Measurements from ENCODE around the gene CLEC20A.

The CLEC20A gene

GRCh38 chr1:178496410-178497135, at the start of gene CLEC20A:
Gene CLEC20A, minus strand, starts transcription at chr1:178496964. Its CDS starts 25 bp downstream, at chr1:178496939.
- H3K9me3 Mint-ChIP-seq (ENCODE audit: low read depth), result no peaks in the 10 kb centered on the region
- no peaks in the 10 kb centered on the region for H3K4me1 Mint-ChIP-seq (ENCODE audit: low read depth)
- H3K4me3 Mint-ChIP-seq, result no peak within 1 kb of the TSS
- H3K27me3 Mint-ChIP-seq, result no peaks in the 10 kb centered on the region
- H3K36me3 Mint-ChIP-seq, result no peaks in the 10 kb centered on the region
- no peak within 1 kb of the TSS for H3K27ac Mint-ChIP-seq

GRCh38 chr1:178544531-178544930, 47.8 kb upstream of the CLEC20A start:
- no peaks in the 10 kb centered on the region for H3K27me3 Mint-ChIP-seq
- H3K4me1 Mint-ChIP-seq (ENCODE audit: low read depth), result peaks cover 4% of the 10 kb centered on the region
- H3K27ac Mint-ChIP-seq, result no peak overlapping the region
- H3K36me3 Mint-ChIP-seq, result peaks cover 5% of the 10 kb centered on the region
- H3K9me3 Mint-ChIP-seq (ENCODE audit: low read depth), result no peaks in the 10 kb centered on the region
- H3K4me3 Mint-ChIP-seq, result no peak overlapping the region

DNA sequence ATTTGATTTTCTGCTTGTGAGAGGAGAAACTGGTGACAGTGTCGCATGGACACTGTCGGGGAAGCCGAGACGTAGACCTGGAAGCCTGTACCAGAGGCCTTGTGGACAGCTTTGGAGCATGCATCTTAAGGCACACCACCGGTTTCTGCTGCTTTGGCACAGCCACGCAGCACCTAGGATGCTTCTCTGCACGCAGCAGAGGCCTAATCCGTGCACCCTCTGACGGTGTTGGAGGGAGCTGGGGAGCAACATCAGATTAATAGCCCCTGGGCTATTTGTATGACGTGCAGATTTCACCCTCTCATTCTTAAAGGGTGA, 46.5 kb upstream of the CLEC20A start:
- Mint-ChIP-seq H3K36me3 (peaks cover 2% of the 10 kb centered on the region), H3K4me3 (peak overlapping the region; percentile 92), H3K4me1 (ENCODE audit: low read depth) (peaks cover 4% of the 10 kb centered on the region), H3K27me3 (no peaks in the 10 kb centered on the region), H3K27ac (no peak overlapping the region), H3K9me3 (ENCODE audit: low read depth) (no peaks in the 10 kb centered on the region)

GRCh38 chr1:178542554-178543289, 46.0 kb upstream of the CLEC20A start:
- Mint-ChIP-seq H3K27ac (peak overlapping the region; percentile 58), H3K4me3 (peak overlapping the region; percentile 92), H3K9me3 (ENCODE audit: low read depth) (no peaks in the 10 kb centered on the region), H3K36me3 (peaks cover 2% of the 10 kb centered on the region), H3K4me1 (ENCODE audit: low read depth) (peaks cover 4% of the 10 kb centered on the region), H3K27me3 (no peaks in the 10 kb centered on the region)

GRCh38 chr1:178541829-178542553, 45.2 kb upstream of the CLEC20A start:
- peaks cover 1% of the 10 kb centered on the region for H3K36me3 Mint-ChIP-seq
- H3K9me3 Mint-ChIP-seq (ENCODE audit: low read depth), result no peaks in the 10 kb centered on the region
- peaks cover 4% of the 10 kb centered on the region for H3K4me1 Mint-ChIP-seq (ENCODE audit: low read depth)
- H3K27me3 Mint-ChIP-seq, result no peaks in the 10 kb centered on the region
- H3K4me3 Mint-ChIP-seq, result peak overlapping the region; percentile 92
- H3K27ac Mint-ChIP-seq, result peak overlapping the region; percentile 58

DNA sequence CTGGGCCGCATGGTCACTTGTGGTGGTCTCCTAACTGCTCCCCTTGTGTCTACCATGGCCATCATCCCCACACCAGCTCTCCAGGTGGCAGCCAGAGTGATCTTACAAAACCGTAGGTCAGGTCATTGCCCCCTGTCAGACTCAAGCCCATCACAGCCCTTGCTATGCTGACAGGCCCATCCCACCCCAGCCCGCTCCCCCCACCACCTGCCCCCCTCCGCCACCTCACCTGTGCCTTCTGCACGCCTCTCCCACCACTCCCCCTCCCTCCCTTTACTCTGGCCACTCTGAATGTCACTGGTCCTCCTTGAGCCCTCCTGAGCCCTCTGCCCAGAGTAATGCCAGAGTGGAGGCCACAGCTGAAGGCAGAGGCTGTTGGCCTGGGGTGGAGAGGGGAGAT, 44.6 kb upstream of the CLEC20A start:
- H3K4me3 Mint-ChIP-seq, result peak overlapping the region; percentile 92
- no peaks in the 10 kb centered on the region for H3K9me3 Mint-ChIP-seq (ENCODE audit: low read depth)
- peaks cover 4% of the 10 kb centered on the region for H3K4me1 Mint-ChIP-seq (ENCODE audit: low read depth)
- H3K36me3 Mint-ChIP-seq, result no peaks in the 10 kb centered on the region
- H3K27me3 Mint-ChIP-seq, result no peaks in the 10 kb centered on the region
- no peak overlapping the region for H3K27ac Mint-ChIP-seq

- Mint-ChIP-seq H3K27ac (no peak overlapping the region), H3K27me3 (no peaks in the 10 kb centered on the region), H3K4me1 (ENCODE audit: low read depth) (peaks cover 4% of the 10 kb centered on the region), H3K36me3 (no peaks in the 10 kb centered on the region), H3K9me3 (ENCODE audit: low read depth) (no peaks in the 10 kb centered on the region), H3K4me3 (peak overlapping the region; percentile 25)
Measured at GRCh38 chr1:178540646-178541045, 43.9 kb upstream of the CLEC20A start.

- Mint-ChIP-seq H3K36me3 (no peaks in the 10 kb centered on the region), H3K4me3 (peak overlapping the region; percentile 19), H3K27me3 (no peaks in the 10 kb centered on the region), H3K4me1 (ENCODE audit: low read depth) (peaks cover 4% of the 10 kb centered on the region), H3K27ac (no peak overlapping the region), H3K9me3 (ENCODE audit: low read depth) (no peaks in the 10 kb centered on the region)
Measured at GRCh38 chr1:178540204-178540603, 43.4 kb upstream of the CLEC20A start.

- no peak overlapping the region for H3K4me3 Mint-ChIP-seq
- peaks cover 4% of the 10 kb centered on the region for H3K4me1 Mint-ChIP-seq (ENCODE audit: low read depth)
- no peaks in the 10 kb centered on the region for H3K27me3 Mint-ChIP-seq
- H3K27ac Mint-ChIP-seq, result no peak overlapping the region
- H3K36me3 Mint-ChIP-seq, result no peaks in the 10 kb centered on the region
- no peaks in the 10 kb centered on the region for H3K9me3 Mint-ChIP-seq (ENCODE audit: low read depth)
Measured at GRCh38 chr1:178539291-178539690, 42.5 kb upstream of the CLEC20A start.

DNA sequence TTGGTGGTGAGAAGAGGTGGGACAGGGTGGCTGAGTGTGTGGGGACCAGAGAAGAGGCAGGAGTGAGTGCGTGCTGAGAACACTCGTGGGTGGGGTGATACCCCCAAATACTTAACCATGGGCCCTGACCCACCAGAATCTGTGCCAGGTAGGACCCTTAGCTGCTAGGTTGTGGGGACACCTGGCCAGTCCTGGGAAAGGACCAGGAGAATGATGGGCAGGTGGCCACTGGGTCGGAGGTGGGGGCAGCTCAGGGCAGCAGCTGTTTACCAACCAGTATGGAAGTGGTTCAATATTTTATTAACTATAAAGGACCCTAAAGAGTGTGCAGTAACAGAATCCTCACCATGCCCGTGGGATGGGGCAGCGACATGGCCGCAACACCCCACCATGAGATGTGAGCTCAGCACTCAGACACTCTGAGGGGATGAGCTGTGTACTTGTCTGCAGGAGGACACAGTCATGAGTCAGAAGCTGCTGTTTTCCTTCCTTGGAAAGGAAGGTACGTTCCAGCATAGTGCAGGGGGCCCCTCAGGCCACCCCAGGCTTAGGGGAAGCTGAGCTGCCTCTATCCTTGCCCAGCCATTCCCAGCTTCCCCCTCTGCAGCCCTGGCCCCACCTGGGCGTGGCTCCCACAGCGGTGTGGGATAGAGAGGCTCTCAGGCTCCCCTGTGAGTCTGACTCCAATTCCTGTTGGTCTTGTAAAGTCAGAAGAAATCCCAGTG, 41.6 kb upstream of the CLEC20A start:
- Mint-ChIP-seq H3K27me3 (no peaks in the 10 kb centered on the region), H3K4me3 (no peak overlapping the region), H3K9me3 (ENCODE audit: low read depth) (no peaks in the 10 kb centered on the region), H3K27ac (no peak overlapping the region), H3K4me1 (ENCODE audit: low read depth) (peaks cover 3% of the 10 kb centered on the region), H3K36me3 (no peaks in the 10 kb centered on the region)

- Mint-ChIP-seq H3K36me3 (no peaks in the 10 kb centered on the region), H3K4me1 (ENCODE audit: low read depth) (no peaks in the 10 kb centered on the region), H3K4me3 (no peak overlapping the region), H3K9me3 (ENCODE audit: low read depth) (no peaks in the 10 kb centered on the region), H3K27me3 (no peaks in the 10 kb centered on the region), H3K27ac (no peak overlapping the region)
Measured at GRCh38 chr1:178537382-178538090, 40.8 kb upstream of the CLEC20A start.

GRCh38 chr1:178536844-178537371, 40.1 kb upstream of the CLEC20A start:
- Mint-ChIP-seq H3K4me1 (ENCODE audit: low read depth) (no peaks in the 10 kb centered on the region), H3K4me3 (no peak overlapping the region), H3K27me3 (no peaks in the 10 kb centered on the region), H3K27ac (no peak overlapping the region), H3K9me3 (ENCODE audit: low read depth) (no peaks in the 10 kb centered on the region), H3K36me3 (no peaks in the 10 kb centered on the region)

GRCh38 chr1:178536329-178536728, 39.6 kb upstream of the CLEC20A start:
- Mint-ChIP-seq H3K4me3 (no peak overlapping the region), H3K36me3 (no peaks in the 10 kb centered on the region), H3K27me3 (no peaks in the 10 kb centered on the region), H3K9me3 (ENCODE audit: low read depth) (no peaks in the 10 kb centered on the region), H3K4me1 (ENCODE audit: low read depth) (no peaks in the 10 kb centered on the region), H3K27ac (no peak overlapping the region)
